Germinal center (tissue), 1 donor: ENCODE results near the gene TMEM191B.
"Not testable (repeated sequence)": the region's sequence is repeated elsewhere in the genome, so short reads cannot be mapped to it uniquely, and the experiment has no call there.

Experiments used
- DNase-seq: peaks from one replicate; pipeline ENCODE4 v3.0.0; 2012; ENCODE audit warnings: mixed read lengths, low spot score

The TMEM191B gene

DNA sequence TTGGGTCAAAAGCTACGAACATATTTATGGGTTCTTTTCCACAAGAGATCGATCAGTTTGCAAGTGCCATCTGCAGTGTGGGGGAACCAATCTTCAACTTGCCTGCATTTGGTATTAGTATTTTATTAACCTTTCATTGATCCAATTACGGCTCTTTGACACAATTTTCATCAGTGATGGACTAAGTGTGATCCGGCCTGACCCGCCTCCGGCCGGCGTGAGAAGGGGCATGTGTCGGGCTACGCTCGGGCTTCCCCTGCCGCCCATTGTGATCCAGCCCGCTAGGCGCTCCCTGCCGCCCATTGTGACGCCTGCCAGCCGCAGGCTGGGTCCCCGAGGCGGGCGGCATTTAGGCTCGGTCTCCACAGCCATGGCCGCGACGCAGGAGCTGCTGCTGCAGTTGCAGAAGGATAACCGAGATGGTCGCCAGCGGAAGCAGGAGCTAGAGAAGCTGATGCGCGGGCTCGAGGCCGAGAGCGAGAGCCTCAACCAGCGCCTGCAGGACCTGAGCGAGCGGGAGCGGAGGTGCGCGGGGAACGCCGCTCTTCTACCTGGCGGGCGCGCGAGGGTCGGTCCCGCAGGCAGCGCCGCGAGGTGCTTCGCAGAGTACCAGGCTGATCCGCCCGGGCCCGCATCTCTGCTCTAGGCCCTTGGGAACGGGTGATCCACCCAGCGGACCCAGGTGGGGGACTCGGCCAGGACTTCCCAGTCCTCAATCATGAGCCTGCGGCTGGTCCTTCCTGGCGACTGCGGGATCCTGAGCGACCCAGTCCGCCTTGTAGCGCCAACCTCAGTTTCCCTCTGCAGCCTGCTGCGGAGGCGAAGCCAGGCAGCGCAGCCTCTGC, at the start of gene TMEM191B:
Gene TMEM191B (plus strand): TSS at position 51 of the 845 bp plus-strand sequence. CDS start 179 bp downstream, at position 230.
- DNase-seq = not testable (repeated sequence)

DNA sequence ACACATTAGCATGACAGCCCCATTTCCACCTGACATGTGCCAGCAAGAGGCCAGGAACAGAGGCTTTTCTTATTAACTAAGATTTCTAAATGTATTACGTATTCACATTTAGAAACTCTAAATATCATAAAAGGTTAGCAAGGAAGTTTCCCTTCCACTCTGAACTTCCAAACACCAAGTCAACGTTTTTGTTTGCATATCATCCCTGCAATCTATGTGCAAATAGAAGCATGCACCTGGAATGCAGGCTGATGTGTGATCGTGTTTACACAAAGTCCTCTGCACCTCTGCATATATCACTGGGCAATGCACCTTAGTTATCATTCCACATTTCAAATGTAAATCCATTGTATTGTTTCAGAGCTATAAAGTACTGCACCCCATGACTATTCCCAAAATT, 31.4 kb upstream of the TMEM191B start:
- DNase-seq = not testable (repeated sequence)

DNA sequence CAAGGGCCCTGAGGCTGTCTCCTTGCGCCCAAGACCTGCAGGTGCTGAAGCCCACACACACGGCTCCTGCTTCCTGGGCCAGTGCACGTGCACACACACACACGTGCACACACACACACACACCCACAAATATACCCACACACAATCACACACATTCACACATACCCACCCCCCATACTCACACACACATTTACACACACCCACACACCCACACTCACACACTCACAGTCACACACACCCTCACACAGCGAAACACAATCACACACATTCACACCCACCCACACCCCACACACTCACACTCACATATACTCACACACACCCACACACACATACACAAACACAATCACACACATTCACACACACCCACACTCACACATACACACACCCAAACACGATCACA, 16.3 kb upstream of the TMEM191B start:
- not testable (repeated sequence) for DNase-seq

DNA sequence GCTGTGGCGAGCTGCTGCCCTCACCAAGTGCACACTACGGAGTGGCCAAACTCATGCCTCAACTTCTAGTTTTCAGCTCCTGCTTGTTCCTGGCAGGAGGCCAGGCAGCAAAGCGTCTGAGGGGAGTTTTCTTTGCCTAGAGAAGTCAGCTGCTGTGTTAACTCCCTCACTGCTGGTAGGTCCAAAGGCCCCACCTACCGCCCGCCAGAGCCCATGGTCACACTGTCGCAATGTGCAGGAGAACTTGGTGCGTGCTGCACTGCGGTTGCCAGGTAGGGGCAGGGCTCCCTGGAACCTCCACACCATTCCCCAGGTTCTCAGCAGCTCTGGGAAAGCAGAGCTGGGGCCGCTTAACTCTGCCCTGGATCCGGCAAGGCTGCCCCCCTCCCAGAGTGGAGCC, 15.2 kb upstream of the TMEM191B start:
- DNase-seq = not testable (repeated sequence)

DNA sequence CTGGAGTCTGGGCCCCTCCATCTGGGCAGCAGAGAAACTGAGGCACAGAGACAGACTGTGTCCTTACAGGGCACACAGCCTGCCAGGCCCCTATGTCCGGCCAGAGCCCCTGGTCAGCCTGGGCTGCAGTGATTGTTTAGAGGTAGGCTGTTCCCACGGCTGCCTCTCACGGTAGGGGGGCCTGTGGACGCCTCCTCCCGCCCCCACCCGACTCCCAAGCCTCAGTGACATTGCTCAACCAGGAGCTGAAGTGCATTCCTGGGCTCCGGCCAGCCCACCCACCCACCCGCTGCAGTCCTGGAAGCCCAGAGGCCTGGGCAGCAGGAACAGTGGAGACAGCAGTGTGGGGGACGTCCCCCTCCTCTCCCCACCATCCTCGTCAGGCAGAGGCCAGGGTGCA, 14.1 kb upstream of the TMEM191B start:
- DNase-seq = not testable (repeated sequence)

DNA sequence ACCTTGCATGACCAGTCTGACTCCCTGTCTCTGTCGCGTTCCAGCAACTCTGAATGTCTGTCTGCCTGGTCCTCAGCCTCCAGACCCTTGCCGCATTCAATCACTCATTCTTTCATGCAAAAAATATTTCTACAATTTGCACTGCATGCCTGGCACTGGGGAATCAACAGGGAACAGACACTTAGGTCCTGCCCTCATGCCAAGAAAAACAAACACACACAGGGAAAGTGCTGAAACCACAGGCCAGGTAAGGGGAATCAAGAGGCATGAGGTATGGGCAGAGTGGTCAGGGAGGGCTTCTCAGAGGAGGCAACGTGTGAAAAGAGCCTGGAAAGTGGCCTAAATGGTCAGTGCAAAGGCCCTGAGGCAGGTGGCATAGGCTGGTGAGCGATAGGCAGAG, 9.5 kb upstream of the TMEM191B start, which contains the start of gene GGTLC3:
Gene GGTLC3 (minus strand): TSS at position 101 of the 400 bp plus-strand sequence. CDS start 264 bp downstream, outside the sequence.
- DNase-seq = not testable (repeated sequence)

DNA sequence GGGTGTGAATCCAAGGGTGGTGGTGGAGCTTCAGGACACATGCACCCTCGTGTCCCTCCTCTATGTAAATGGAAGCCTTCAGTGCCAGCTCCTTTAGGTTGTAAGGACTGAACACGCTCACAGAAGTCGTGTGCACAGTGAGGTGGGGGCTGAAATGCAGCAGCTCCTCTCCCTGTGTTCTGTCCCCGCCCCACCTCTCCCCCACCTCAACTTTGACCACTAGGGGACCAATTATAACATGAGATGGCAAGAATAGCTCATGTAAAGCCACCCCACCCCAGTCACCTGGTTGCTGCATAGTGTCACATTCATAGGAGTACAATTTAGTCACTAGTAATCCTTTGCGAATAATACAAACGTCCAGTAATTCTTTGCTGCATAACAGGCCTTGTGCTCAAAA, 4.8 kb upstream of the TMEM191B start:
- DNase-seq = not testable (repeated sequence)

DNA sequence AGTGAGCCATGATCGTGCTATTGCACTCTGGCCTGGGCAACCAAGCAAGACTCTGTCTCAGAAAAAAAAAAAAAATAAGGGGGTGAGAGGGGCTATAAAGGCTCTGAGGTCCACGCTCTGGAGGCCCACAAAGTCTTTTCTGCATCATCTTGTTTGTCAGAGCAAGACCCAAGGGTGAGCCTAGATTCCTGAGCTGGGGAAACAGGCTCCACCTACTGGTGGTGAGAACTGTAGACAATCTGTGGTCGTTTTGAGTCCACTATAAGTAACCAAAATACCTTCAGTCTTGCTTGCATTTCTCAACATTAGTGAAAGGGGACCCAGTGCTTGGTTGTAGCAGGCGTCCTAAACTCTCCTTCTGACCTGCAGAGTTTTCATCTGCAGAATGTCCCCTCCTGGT, 4.3 kb upstream of the TMEM191B start:
- not testable (repeated sequence) for DNase-seq

DNA sequence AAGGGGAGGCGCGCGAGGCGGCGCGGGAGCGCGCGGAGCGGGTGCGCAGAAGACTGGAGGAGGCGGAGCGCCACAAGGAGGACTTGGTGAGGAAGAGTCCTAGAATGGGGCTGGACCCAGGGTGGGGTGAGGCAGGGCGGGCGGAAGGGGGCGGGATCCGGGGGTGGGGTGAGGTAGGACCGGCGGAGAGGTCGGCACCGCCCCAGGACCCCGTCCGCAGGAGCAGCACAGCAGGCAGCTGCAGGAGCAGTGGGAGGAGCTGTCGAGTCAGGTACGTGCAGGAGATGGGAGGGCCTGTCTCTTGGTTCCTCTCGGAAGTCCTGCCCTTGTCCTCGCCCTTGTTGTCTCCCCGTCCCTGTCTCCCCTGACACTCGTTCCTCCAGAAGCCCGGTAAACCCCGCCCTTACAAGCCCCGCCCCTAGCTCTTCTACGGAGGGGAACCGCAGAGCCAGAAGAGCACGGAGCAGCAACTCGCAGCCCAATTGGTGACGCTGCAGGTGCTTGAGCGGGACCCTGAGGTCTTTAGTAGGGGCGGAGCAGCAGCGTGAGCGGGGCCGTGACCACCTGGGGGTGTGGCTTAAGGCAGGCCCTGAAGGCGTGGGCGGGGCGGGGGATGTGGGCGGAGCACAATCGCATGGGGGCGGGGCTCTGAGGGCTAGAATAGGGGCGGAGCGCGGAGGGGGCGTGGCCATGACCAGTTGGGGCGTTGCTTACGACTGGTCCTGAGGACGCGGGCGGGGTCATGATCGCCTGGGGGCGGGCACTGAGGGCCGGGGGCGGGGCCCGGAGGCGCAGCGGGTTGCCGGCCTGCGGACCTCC, 1.2 kb downstream of the TMEM191B start:
- not testable (repeated sequence) for DNase-seq

DNA sequence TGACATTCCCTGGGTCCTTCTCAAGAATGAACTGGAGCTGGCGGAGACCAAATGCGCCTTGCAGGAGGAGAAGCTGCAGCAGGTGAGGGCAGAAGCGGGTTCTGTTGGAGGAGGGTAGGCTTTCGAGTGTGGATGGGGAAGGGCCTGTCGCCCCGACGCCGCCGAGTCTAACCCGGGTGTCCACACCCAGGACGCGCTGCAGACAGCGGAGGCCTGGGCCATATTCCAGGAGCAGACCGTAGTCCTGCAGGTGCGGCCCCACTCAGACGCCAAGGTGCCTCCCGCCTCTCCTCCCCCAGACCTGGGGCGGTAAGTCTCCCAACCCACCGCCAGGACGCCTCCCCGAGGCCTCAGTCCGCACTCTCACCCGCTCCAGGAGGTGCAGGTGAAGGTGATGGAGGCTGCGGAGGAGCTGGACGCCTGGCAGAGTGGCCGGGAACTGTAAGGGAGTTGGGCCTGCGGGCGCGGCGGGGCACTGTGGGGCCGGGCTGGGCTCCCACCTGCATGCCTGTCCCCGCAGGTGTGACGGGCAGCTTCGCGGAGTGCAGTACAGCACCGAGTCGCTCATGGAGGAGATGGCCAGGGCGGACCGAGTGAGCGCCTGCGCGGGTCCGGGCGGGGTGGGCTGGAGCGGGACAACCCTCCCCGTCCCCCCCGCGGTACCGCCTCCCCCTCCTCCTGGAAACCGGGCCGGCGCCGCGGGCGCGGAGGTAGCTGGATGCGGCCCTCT, 2.0 kb downstream of the TMEM191B start:
- DNase-seq = not testable (repeated sequence)

DNA sequence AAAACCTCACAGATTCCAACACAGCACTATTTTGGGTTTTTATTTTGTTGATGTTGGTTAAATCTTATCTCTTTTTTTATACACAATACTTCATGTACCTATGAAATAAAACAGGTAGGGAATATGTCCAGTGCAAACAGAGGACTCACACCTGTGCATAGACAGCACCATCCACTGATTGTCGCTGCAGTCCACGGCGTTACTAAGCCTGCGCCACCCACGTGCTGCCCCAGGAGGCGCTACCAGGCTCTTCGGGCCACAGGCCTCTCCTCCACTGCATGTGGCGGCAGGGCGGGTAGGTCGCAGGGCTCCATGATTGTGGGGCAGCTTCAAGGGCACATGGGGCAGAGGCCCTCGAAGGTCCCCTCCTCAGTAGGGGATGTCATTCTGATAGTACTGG, 6.0 kb downstream of the TMEM191B start:
- not testable (repeated sequence) for DNase-seq

DNA sequence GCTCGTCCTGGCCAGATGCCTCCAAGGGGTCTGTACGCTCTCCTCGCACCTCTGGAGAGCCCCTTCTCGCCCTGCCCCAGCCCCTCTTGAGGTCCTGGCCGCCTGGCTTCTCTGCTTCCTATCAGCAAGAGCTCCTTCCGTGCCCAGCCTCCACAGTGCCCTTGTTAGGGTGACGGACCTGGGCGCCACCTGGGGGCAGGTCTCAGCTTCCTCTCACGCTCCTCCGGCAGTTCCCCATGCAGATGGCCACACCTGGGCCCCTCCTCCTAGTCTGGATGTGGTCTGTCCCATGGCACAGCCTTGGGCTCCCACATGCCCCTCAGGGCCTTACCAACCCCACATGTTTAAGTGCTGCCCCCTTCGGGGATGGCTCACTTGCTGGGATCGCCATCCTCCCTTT, 6.7 kb downstream of the TMEM191B start:
- DNase-seq = not testable (repeated sequence)

DNA sequence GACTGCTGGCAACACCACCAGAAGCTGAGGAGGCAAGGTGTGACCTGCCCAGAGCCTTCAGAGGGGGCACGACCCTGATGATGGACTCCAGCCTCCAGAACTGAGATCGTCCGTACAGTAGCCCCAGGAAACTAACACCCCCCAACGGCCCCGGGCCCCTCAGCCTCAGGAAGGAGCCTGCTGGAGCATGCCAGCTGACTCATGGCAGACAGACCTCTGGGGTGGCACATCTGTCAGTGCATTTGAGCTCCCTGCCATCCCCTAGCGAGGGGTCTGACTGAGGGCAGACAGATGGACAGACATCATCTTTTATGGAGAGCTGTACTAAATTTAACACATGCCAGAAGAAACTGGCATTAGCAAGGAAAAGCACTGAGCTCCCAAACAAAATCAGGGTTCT, 12.4 kb downstream of the TMEM191B start:
- DNase-seq = not testable (repeated sequence)

DNA sequence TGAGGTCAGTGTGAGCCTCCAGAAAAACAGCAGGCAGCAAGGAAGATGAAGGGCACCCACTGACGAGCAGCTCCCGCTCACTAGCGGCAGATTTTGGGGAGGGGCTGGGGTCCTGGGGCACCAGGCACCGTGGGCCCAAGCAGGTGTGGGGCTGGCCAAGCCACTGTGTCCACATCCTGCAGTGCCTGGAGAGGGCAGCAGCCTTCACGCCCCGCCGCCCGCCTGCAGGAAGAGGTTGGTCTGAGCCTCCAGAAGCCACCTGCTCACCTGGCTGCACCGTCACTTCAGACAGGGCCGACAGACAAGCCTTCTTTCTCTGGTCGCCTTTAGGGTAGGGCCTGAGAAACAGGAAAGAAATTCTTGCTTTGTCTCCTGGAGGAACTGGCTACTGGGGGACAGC, 15.8 kb downstream of the TMEM191B start:
- not testable (repeated sequence) for DNase-seq

DNA sequence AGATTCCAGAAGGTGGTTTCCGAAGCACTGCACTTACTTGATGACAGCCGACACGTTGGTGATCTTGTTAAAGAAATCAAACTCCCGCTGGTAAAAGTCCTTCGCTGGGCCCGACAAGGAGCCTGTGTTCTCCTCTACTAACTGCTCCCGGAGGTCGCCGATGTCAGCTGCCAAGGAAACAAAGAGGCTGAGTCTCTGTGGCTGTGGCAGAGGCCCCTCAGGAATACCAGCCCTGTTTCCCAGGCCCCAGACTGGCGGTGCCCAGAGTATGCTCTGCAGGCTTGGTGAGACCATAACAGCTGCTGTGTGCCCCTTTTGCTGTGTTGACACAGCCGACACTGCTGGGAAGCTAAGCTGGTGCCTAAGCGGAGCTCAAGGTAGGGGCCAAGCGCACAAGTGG, 17.0 kb downstream of the TMEM191B start:
- not testable (repeated sequence) for DNase-seq

DNA sequence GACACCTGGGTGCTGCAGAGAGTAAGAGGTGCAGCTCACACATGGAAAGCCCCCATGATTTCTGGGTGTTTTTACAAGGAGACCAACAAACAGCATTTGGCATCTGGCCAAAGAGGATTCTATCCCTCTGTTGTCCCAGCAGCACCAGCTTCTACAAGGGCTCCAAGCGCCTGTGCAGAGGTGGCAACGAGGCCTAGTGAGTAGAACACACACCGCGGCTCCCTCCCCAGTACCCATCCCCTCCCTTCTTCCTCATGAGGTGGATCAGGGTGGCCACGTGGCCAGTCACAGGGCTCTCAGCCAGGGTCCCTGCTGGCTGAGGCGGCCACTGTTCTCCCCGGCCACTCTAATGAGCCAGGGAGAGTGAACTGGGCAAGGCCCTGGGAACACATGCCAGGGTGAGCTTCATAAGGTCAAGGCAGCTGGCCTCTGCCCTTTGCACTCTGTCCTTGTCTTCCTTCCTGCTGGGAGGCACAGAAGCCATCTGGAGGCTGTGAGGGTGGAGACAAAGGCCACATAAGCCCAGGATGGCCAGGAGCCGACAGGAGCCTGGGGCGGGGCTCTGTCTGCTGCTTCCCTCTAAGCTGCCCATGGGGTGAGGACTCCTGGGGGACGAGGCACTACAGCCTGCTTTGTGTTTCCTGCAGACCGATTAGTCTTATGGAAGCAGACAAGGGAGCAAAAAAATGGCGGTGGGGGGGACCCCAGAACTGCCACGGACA, 22.0 kb downstream of the TMEM191B start:
- DNase-seq = not testable (repeated sequence)

DNA sequence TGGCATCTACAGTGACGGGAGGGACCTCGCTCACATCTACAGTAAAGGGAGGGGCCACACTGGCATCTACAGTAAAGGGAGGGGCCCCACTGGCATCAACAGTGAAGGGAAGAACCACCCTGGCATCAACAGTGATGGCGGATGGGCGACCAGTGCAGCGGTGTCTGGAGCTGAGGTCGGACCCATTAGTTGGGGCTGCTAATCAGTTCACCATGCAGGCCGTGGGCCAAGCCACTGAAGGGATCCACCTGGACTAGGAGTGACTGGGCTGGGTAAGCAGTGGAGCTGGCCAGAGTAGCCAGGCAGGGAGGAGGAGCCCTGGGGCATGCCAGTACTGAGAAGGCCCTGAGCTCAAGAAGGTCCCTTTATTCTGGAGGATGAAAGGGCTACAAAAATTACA, 23.4 kb downstream of the TMEM191B start:
- DNase-seq = not testable (repeated sequence)

DNA sequence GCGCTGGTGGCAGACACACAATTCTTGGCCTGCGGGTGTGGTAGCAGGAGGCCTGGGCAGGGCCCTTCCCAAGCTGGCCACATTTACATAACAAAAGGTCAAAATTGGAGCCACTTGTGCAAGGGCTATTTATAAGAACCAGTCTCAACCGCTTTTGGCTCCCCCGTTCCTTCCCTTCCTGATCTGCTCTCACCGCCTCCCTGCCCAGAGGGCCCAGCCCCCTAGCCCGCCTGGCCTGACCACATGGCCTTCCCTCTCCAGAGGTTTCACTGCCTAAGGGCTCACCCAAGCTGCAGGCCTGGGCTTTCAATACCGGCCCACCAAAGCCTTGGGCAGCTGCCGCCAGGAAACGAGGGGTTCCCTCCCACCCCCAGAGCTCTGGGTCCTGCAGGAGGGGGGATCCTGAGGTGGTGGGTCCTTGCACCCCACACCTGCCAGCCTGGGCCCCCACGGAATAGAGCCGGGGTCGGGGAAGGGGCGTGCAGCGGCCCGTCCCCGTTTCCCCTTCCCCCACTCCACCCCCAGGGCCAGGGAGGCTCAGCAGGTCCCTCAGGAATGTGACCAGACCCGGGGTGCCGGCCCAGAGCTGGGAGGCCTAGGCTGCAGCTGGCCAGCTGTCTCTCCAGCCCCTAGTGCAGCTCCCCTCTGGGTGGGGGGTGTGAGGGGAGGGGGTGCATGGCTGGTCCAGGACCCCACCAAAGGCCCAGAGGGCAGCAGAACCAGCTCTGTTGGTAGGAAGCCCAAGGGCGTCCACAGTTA, 25.4 kb downstream of the TMEM191B start:
- DNase-seq = not testable (repeated sequence)

DNA sequence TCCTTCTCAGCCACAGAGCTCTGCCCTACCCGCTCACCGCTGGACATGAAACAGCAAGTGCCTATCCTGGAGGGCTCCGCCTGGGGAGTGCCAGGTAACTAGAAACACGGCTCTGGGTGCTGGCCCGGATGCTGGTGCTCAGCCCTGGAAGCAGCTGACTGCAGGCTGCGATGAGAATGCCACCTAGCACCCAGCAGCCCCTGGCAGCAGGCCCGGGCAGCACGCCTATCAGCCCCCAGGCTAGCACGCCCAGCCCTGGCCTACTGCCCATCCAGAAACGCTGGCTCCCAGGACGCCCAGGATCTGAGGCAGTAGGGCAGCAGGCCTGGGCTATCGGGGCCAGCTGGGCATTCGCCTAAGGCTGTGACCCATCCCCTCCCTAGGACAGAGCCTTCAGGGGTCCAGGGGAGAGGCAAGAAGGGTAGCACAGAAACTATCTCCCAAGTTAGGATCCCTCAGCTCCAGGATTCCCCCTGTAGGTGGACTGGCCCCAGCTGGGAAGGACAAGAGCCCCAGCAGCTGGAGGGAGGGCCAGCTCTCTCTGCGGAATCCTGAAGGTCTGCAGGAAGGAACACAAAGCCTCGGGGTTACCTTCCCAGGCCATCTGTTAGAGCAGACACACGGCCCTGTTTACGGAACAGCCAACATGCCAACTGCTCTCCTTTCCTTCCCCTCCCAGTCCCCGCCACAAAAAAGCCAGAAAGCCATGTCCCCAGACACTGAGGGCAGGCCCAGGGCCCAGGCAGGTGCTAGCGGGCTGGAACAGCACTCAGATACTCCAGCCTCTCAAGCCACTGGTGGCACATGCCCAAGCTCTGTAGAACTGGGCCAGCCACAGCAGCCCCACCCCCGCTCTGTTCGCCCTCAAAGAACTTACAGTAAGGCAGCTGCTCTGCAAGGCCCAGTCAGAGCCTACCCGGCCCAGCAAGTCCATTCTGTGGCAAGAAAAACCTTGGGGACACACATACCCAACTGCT, 27.0 kb downstream of the TMEM191B start:
- not testable (repeated sequence) for DNase-seq
